NCI-H2029 treated with DMSO at 0.1 percent for 48 hours (cell line): ENCODE results near the gene ANHX.
"Not testable (repeated sequence)": the region's sequence is repeated elsewhere in the genome, so short reads cannot be mapped to it uniquely, and the experiment has no call there.

Experiments used
- DNase-seq: peaks from one replicate; lab custom pipeline; 2025; lab: John Stamatoyannopoulos, UW

Gene ANHX

GRCh38 chr12:133235401-133236112, at the start of gene ANHX:
Gene ANHX, minus strand, starts transcription at chr12:133235877. Its CDS starts 1,521 bp downstream, at chr12:133234356.
- DNase-seq, result no peak

GRCh38 chr12:133264668-133265067, 29.0 kb upstream of the ANHX start:
- not testable (repeated sequence) for DNase-seq

- no peak for DNase-seq
Observed at GRCh38 chr12:133264173-133264572, 28.5 kb upstream of the ANHX start.

GRCh38 chr12:133256321-133256720, 20.6 kb upstream of the ANHX start:
- no peak for DNase-seq

- DNase-seq, result not testable (repeated sequence)
Observed at GRCh38 chr12:133255833-133256232, 20.2 kb upstream of the ANHX start.

GRCh38 chr12:133251732-133252131, 16.1 kb upstream of the ANHX start:
- no peak for DNase-seq

GRCh38 chr12:133236556-133236955, 879 bp upstream of the ANHX start:
- DNase-seq, result no peak

- no peak for DNase-seq
Observed at GRCh38 chr12:133236144-133236543, 467 bp upstream of the ANHX start.

GRCh38 chr12:133234971-133235370, 706 bp downstream of the ANHX start:
- no peak for DNase-seq

GRCh38 chr12:133233993-133234564, 1.6 kb downstream of the ANHX start:
- DNase-seq, result no peak

GRCh38 chr12:133233006-133233405, 2.7 kb downstream of the ANHX start:
- no peak for DNase-seq

- no peak for DNase-seq
Observed at GRCh38 chr12:133231001-133231400, 4.7 kb downstream of the ANHX start.

- no peak for DNase-seq
Observed at GRCh38 chr12:133227281-133227852, 8.3 kb downstream of the ANHX start.

GRCh38 chr12:133226690-133227089, 9.0 kb downstream of the ANHX start:
- no peak for DNase-seq

- DNase-seq, result no peak
Observed at GRCh38 chr12:133225527-133225926, 10.2 kb downstream of the ANHX start.

- no peak for DNase-seq
Observed at GRCh38 chr12:133222211-133222610, 13.5 kb downstream of the ANHX start.

- DNase-seq, result no peak
Observed at GRCh38 chr12:133221241-133221640, 14.4 kb downstream of the ANHX start.

- DNase-seq, result no peak
Observed at GRCh38 chr12:133220521-133220920, 15.2 kb downstream of the ANHX start.

GRCh38 chr12:133217219-133217618, 18.5 kb downstream of the ANHX start:
- no peak for DNase-seq

GRCh38 chr12:133215724-133216123, 20.0 kb downstream of the ANHX start:
- DNase-seq, result no peak

- no peak for DNase-seq
Observed at GRCh38 chr12:133206390-133206789, 29.3 kb downstream of the ANHX start.

GRCh38 chr12:133204264-133204603, 31.4 kb downstream of the ANHX start:
- no peak for DNase-seq
